Mesendoderm (in vitro differentiated cells): ENCODE measurements around the gene PKN2.

ENCODE experiments used
- DNase-seq: peaks from one replicate; pipeline ENCODE4 v3.0.0; 2013
- H2AK5ac ChIP-seq: 2 replicates; pipeline ENCODE4 v1.6.1; 2013; ENCODE audit warnings: low read length, inconsistent platforms
- H2BK120ac ChIP-seq: 2 replicates; pipeline ENCODE4 v1.6.1; 2013; ENCODE audit warnings: low read depth, mild to moderate bottlenecking, low read length, moderate library complexity, mixed read lengths
- H2BK15ac ChIP-seq: replicated peaks from 2 replicates; pipeline ENCODE4 v1.6.1; 2013; ENCODE audit warnings: low read depth, mild to moderate bottlenecking, moderate library complexity
- H2BK5ac ChIP-seq: 2 replicates; pipeline ENCODE4 v1.6.1; 2013; ENCODE audit warnings: low read length, inconsistent platforms
- H3K18ac ChIP-seq: 2 replicates; pipeline ENCODE4 v1.6.1; 2013; ENCODE audit warnings: mild to moderate bottlenecking, low read length, mixed read lengths
- H3K23ac ChIP-seq: one replicate; pipeline ENCODE4 v1.6.1; 2013; ENCODE audit warnings: low read length
- H3K27ac ChIP-seq: 2 replicates; pipeline ENCODE4 v1.5.1; 2013; ENCODE audit warnings: low read depth, mild to moderate bottlenecking, inconsistent platforms, low read length, moderate library complexity
- H3K27me3 ChIP-seq: 2 replicates; pipeline ENCODE4 v1.6.1; 2013; ENCODE audit warnings: low read length, control low read depth, mild to moderate bottlenecking, inconsistent platforms; ENCODE audit not compliant: insufficient read depth, poor library complexity
- H3K36me3 ChIP-seq: 2 replicates; pipeline ENCODE4 v1.6.1; 2013; ENCODE audit warnings: low read length, inconsistent platforms; ENCODE audit not compliant: control insufficient read depth, insufficient read depth
- H3K4ac ChIP-seq: one replicate; pipeline ENCODE4 v1.6.1; 2013; ENCODE audit warnings: low read depth, mild to moderate bottlenecking, low read length, moderate library complexity
- H3K4me1 ChIP-seq: 2 replicates; pipeline ENCODE4 v1.6.1; 2013; ENCODE audit warnings: low read depth, low read length, inconsistent platforms; ENCODE audit not compliant: control insufficient read depth
- H3K4me2 ChIP-seq: 2 replicates; pipeline ENCODE4 v1.6.1; 2013; ENCODE audit warnings: low read length
- H3K4me3 ChIP-seq: 2 replicates; pipeline ENCODE4 v1.5.1; 2013; ENCODE audit warnings: mild to moderate bottlenecking, low read length
- H3K56ac ChIP-seq: one replicate; pipeline ENCODE4 v1.6.1; 2013; ENCODE audit warnings: low read length
- H3K79me1 ChIP-seq: 2 replicates; pipeline ENCODE4 v1.6.1; 2013; ENCODE audit warnings: low read length, inconsistent platforms
- H3K79me2 ChIP-seq: 2 replicates; pipeline ENCODE4 v1.6.1; 2013; ENCODE audit warnings: mild to moderate bottlenecking, low read length; ENCODE audit not compliant: control insufficient read depth, insufficient read depth
- H3K9ac ChIP-seq: 2 replicates; pipeline ENCODE4 v1.6.1; 2013; ENCODE audit warnings: low read length, inconsistent platforms
- H4K5ac ChIP-seq: one replicate; pipeline ENCODE4 v1.6.1; 2013; ENCODE audit warnings: low read length
- H4K8ac ChIP-seq: one replicate; pipeline ENCODE4 v1.6.1; 2013; ENCODE audit warnings: low read depth, mild to moderate bottlenecking, control low read depth, low read length, moderate library complexity
- WGBS: extraction: QIAGEN DNeasy Blood & Tissue Kit; methylation state at CpG from one replicate; pipeline ENCODE4 v1.1.7; 2013; ENCODE audit warnings: low lambda C conversion rate, missing lambda C conversion rate; ENCODE audit not compliant: insufficient coverage; ENCODE audit errors: extremely low coverage; 5-methylcytosine and 5-hydroxymethylcytosine counted together

The PKN2 gene

DNA sequence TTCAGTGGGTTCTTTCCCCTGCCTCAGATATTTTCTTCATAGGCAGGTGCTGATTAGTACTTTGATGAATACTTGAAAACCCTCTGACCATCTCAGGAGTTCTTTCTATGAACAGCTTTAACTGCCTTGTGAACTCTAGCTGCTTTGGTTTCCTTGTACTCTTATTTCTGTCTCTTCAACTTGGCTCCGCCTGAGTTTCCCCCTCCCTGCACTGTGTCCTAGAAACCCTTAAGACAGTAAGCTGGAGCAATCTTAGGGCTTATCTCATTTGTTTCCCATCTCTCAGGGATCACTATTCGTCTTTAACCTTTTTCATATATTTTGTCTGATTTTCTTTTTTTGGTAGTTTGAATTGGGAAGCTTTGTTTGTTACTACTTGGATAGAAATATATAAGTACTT, 99.1 kb downstream of the PKN2 start:
- Histone ChIP-seq H3K9ac (no peak overlapping the region), H3K23ac (no peak overlapping the region), H3K79me1 (no peaks in the 10 kb centered on the region), H3K36me3 (no peaks in the 10 kb centered on the region), H3K4ac (no peak overlapping the region), H3K4me3 (no peak overlapping the region), H3K4me1 (no peaks in the 10 kb centered on the region), H2AK5ac (no peak overlapping the region), H4K8ac (no peak overlapping the region), H3K4me2 (no peak overlapping the region), H3K56ac (no peak overlapping the region), H2BK5ac (no peak overlapping the region), H2BK120ac (no peak overlapping the region), H3K27me3 (no peaks in the 10 kb centered on the region), H3K18ac (no peak overlapping the region), H3K79me2 (no peaks in the 10 kb centered on the region), H3K27ac (no peak overlapping the region), H4K5ac (no peak overlapping the region), H2BK15ac (no peak overlapping the region)
- no peak for DNase-seq
- no CpG with 5 or more reads among the region's 2 CpGs for WGBS

- no peak overlapping the region for H4K8ac ChIP-seq
- no peak overlapping the region for H3K56ac ChIP-seq
- H3K18ac ChIP-seq: no peak overlapping the region
- no peak overlapping the region for H2BK15ac ChIP-seq
- H3K79me2 ChIP-seq: no peaks in the 10 kb centered on the region
- H3K4me2 ChIP-seq: no peak overlapping the region
- no peak overlapping the region for H2BK5ac ChIP-seq
- H3K27ac ChIP-seq: no peak overlapping the region
- no peak overlapping the region for H3K4ac ChIP-seq
- H3K79me1 ChIP-seq: no peaks in the 10 kb centered on the region
- H3K23ac ChIP-seq: no peak overlapping the region
- no CpG with 5 or more reads among the region's 6 CpGs for WGBS
- H3K36me3 ChIP-seq: no peaks in the 10 kb centered on the region
- no peak overlapping the region for H4K5ac ChIP-seq
- H2AK5ac ChIP-seq: no peak overlapping the region
- H3K4me1 ChIP-seq: no peaks in the 10 kb centered on the region
- no peak overlapping the region for H3K4me3 ChIP-seq
- no peak overlapping the region for H2BK120ac ChIP-seq
- H3K27me3 ChIP-seq: no peaks in the 10 kb centered on the region
- no peak overlapping the region for H3K9ac ChIP-seq
- DNase-seq: no peak
These were observed 100.5 kb downstream of the PKN2 start for GRCh38 chr1:88784551-88784950.

DNA sequence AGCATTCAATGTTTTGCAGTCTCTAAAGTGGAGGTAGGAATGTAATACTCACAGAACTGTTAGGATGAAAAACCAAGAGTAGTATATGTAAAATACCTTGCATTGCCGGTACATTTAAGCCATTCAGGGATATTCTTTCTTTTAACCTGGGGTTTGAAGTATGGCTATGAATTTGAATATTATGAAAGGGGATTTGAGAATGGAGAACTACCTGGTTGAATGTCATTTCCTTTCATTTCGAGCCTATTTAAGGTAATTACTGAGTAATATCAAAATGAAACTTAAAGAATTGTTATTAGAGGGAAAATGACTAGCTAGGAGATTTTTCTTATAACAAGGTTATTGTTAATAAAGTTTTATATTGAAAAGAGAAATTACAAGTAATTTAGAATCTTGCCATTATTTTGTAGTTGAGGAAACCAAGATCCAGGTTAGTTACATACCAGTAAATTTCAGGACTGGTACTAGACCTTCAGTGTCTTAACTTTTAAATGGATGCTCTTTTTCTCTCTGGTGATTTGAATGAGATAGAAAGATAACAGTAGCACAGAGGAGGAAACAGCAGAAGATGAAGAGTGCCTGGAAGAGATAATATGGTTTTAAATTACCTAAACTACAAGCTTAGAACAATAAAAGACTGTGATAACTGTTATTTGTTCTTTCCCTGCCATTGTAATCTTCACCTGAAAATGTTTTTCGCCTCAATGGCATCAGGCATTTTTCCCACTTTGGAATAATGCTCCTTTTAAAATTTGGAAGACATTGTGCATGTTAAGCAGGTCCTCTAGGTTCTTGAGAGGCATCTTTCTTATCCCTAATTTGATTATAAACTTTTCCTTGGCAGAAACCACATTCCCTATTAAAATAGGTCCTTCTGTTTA, 103.2 kb downstream of the PKN2 start:
- H2BK15ac ChIP-seq: no peak overlapping the region
- no peaks in the 10 kb centered on the region for H3K79me2 ChIP-seq
- H3K9ac ChIP-seq: no peak overlapping the region
- no peak overlapping the region for H2BK120ac ChIP-seq
- H3K27ac ChIP-seq: no peak overlapping the region
- no peak overlapping the region for H3K23ac ChIP-seq
- no peak for DNase-seq
- no peaks in the 10 kb centered on the region for H3K36me3 ChIP-seq
- no peak overlapping the region for H3K4ac ChIP-seq
- H4K5ac ChIP-seq: no peak overlapping the region
- H2AK5ac ChIP-seq: no peak overlapping the region
- H3K4me3 ChIP-seq: no peak overlapping the region
- no peaks in the 10 kb centered on the region for H3K4me1 ChIP-seq
- H3K27me3 ChIP-seq: no peaks in the 10 kb centered on the region
- no peak overlapping the region for H4K8ac ChIP-seq
- H3K79me1 ChIP-seq: no peaks in the 10 kb centered on the region
- H3K18ac ChIP-seq: no peak overlapping the region
- H2BK5ac ChIP-seq: no peak overlapping the region
- H3K4me2 ChIP-seq: no peak overlapping the region
- H3K56ac ChIP-seq: no peak overlapping the region
- WGBS: no CpG with 5 or more reads among the region's 3 CpGs

DNA sequence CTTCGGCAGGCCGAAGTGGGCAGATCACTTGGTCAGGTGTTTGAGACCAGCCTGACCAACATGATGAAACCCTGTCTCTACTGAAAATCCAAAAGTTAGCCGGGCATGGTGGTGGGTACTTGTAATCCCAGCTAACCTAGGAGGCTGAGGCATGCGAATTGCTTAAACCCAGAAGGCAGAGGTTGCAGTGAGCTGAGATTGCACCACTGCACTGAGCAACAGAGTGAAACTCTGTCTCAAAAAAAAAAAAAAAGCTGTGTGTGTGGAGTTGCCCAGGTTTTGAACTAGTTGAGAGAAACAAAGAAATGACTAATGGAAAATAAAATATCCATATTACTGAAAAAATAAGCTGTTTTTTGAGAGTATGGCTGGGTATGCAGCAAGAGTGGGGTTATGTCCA, 107.1 kb downstream of the PKN2 start:
- Histone ChIP-seq H3K36me3 (no peaks in the 10 kb centered on the region), H4K5ac (no peak overlapping the region), H3K9ac (no peak overlapping the region), H3K27me3 (no peaks in the 10 kb centered on the region), H3K23ac (no peak overlapping the region), H4K8ac (no peak overlapping the region), H3K27ac (no peak overlapping the region), H3K79me1 (no peaks in the 10 kb centered on the region), H3K79me2 (no peaks in the 10 kb centered on the region), H2AK5ac (no peak overlapping the region), H3K56ac (no peak overlapping the region), H3K4ac (no peak overlapping the region), H2BK120ac (no peak overlapping the region), H2BK5ac (no peak overlapping the region), H2BK15ac (no peak overlapping the region), H3K18ac (no peak overlapping the region), H3K4me1 (no peaks in the 10 kb centered on the region), H3K4me3 (no peak overlapping the region), H3K4me2 (no peak overlapping the region)
- WGBS: no CpG with 5 or more reads among the region's 4 CpGs
- DNase-seq: no peak

DNA sequence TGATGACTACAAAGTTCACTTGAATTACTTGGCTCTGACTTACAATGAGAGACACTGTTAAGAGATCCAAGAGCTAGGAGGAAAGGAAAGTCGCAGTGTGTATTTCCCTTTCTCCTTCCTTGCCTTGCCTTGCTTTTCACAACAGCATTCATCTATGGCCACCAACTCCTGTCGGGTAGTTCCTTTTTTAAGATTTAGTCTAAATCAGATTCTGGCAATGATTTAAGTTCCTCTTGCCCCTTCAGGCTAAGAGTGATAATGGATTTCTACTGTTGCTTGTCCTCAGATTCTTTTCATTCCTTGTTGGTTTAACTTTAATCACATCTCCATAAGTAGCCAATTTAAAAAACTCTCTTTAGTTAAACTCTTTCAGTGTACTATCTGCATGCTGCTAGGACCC, 115.4 kb downstream of the PKN2 start:
- H4K5ac ChIP-seq: no peak overlapping the region
- H3K9ac ChIP-seq: no peak overlapping the region
- H2BK120ac ChIP-seq: no peak overlapping the region
- no peak overlapping the region for H2AK5ac ChIP-seq
- H3K4me2 ChIP-seq: no peak overlapping the region
- no peaks in the 10 kb centered on the region for H3K27me3 ChIP-seq
- no peak overlapping the region for H3K4ac ChIP-seq
- no CpG with 5 or more reads among the region's 2 CpGs for WGBS
- no peak overlapping the region for H3K27ac ChIP-seq
- no peak for DNase-seq
- no peak overlapping the region for H3K4me3 ChIP-seq
- no peak overlapping the region for H2BK5ac ChIP-seq
- H3K79me1 ChIP-seq: no peaks in the 10 kb centered on the region
- no peak overlapping the region for H3K56ac ChIP-seq
- no peak overlapping the region for H4K8ac ChIP-seq
- H3K36me3 ChIP-seq: no peaks in the 10 kb centered on the region
- no peak overlapping the region for H2BK15ac ChIP-seq
- H3K18ac ChIP-seq: no peak overlapping the region
- H3K23ac ChIP-seq: no peak overlapping the region
- H3K79me2 ChIP-seq: no peaks in the 10 kb centered on the region
- no peaks in the 10 kb centered on the region for H3K4me1 ChIP-seq
